Endothelial cell of umbilical vein (primary cell): ENCODE measurements around the gene PRDM2. TPM values are rescaled to one million over a fixed set of nuclear protein-coding genes. Genes with fewer than 3 reads are reported as not detected.

Experiments used
- BruUV-seq: library from RNA; stranded (reverse); fragments of 400-500 nt; replicated peaks from 2 replicates; lab custom pipeline; 2021; lab: Mats Ljungman, UMichigan
- CTCF ChIA-PET: fragments of 300-600, 350-600 bp; sonication (Branson Sonifier 250); formaldehyde crosslinking; loops from one replicate; lab custom pipeline; 2021; ENCODE audit warnings: antibody characterized with exemption, inconsistent platforms; lab: Charles Lee
- POLR2A ChIA-PET: fragments of 300-600, 350-600 bp; sonication (Branson Sonifier 250); formaldehyde crosslinking; loops from one replicate; lab custom pipeline; 2021; ENCODE audit warnings: antibody characterized with exemption, inconsistent platforms; lab: Charles Lee
- DNase-seq: peaks from one replicate; pipeline ENCODE4 v3.0.0-alpha.2; 2011; ENCODE audit warnings: low read depth, low spot score
- FAIRE-seq: peaks from 2 replicates; lab custom pipeline; 2011; peaks lifted over from hg19 to GRCh38; lab: Jason Lieb, UNC
- H2AFZ ChIP-seq: 2 replicates; pipeline ENCODE4 v1.6.0; 2012; ENCODE audit warnings: low read depth, low read length, control low read depth, inconsistent platforms
- H3K27ac ChIP-seq: 2 replicates; pipeline ENCODE4 v1.5.1; 2011; ENCODE audit warnings: low read depth, mild to moderate bottlenecking, control low read depth, low read length, moderate library complexity; ENCODE audit not compliant: insufficient read depth
- H3K27me3 ChIP-seq, 2 experiments: 2 replicates each; pipeline versions ENCODE4 v1.6.0 to v1.6.1; 2011; ENCODE audit warnings: low read length in 2 of 2, mixed read lengths in 1 of 2; ENCODE audit not compliant: control insufficient read depth in 2 of 2, insufficient read depth in 2 of 2
- H3K36me3 ChIP-seq, 2 experiments: 2 replicates in 1 of 2; 3 replicates in 1 of 2; pipeline ENCODE4 v1.5.1; 2011; ENCODE audit warnings: low read length in 2 of 2, mild to moderate bottlenecking in 1 of 2, moderate library complexity in 1 of 2; ENCODE audit not compliant: control insufficient read depth in 2 of 2, insufficient read depth in 2 of 2; ENCODE audit errors: extremely low read depth in 1 of 2
- H3K4me1 ChIP-seq: 3 replicates; pipeline ENCODE4 v1.5.1; 2011; ENCODE audit warnings: mild to moderate bottlenecking, low read length; ENCODE audit not compliant: control insufficient read depth, insufficient read depth; ENCODE audit errors: extremely low read depth
- H3K4me2 ChIP-seq: 2 replicates; pipeline ENCODE4 v1.6.1; 2011; ENCODE audit warnings: low read length, control low read depth, mixed read lengths; ENCODE audit not compliant: insufficient read depth
- H3K4me3 ChIP-seq, 3 experiments: fragments of 200-600 bp in 1 of 3; sonication (generic), shearing (Covaris generic) in 1 of 3; replicated peaks in 1 of 3; 2 replicates each; pipeline ENCODE4 v1.5.1; 2011 to 2016; ENCODE audit warnings: control low read depth in 3 of 3, low read length in 3 of 3, mild to moderate bottlenecking in 2 of 3, inconsistent platforms in 1 of 3, low read depth in 1 of 3, moderate library complexity in 1 of 3; ENCODE audit not compliant: insufficient read depth in 1 of 3
- H3K79me2 ChIP-seq: 2 replicates; pipeline ENCODE4 v1.6.0; 2012; ENCODE audit warnings: low read length, inconsistent platforms; ENCODE audit not compliant: control insufficient read depth, insufficient read depth
- H3K9ac ChIP-seq: replicated peaks from 2 replicates; pipeline ENCODE3; 2011; ENCODE audit warnings: low read length, control low read depth; ENCODE audit not compliant: insufficient read depth; ENCODE audit errors: extremely low read depth
- H3K9me1 ChIP-seq: replicated peaks from 3 replicates; pipeline ENCODE4 v1.6.0; 2011; ENCODE audit warnings: mild to moderate bottlenecking, low read length; ENCODE audit not compliant: control insufficient read depth, insufficient read depth; ENCODE audit errors: extremely low read depth
- H3K9me3 ChIP-seq: replicated peaks from 2 replicates; pipeline ENCODE4 v1.5.1; 2012; ENCODE audit warnings: low read length, inconsistent platforms; ENCODE audit not compliant: control insufficient read depth, insufficient read depth
- H4K20me1 ChIP-seq: replicated peaks from 2 replicates; pipeline ENCODE3; 2011; ENCODE audit warnings: mild to moderate bottlenecking, low read length; ENCODE audit not compliant: control insufficient read depth, insufficient read depth; ENCODE audit errors: extremely low read depth
- EZH2 ChIP-seq: IDR thresholded peaks from 2 replicates; pipeline ENCODE4 v1.6.1; 2012; ENCODE audit warnings: borderline replicate concordance, low read depth, mild to moderate bottlenecking, moderate library complexity, low read length, inconsistent platforms; ENCODE audit not compliant: severe bottlenecking
- FOS ChIP-seq: IDR thresholded peaks from 2 replicates; pipeline ENCODE4 v1.6.1; 2011; ENCODE audit warnings: mild to moderate bottlenecking, low read length, moderate library complexity, borderline replicate concordance; ENCODE audit not compliant: insufficient read depth
- GATA2 ChIP-seq: IDR thresholded peaks from 2 replicates; pipeline ENCODE4 v1.7.0; 2011; ENCODE audit warnings: low read depth, mild to moderate bottlenecking, moderate library complexity, mixed read lengths, low read length; ENCODE audit not compliant: insufficient read length, insufficient read depth
- JUN ChIP-seq: IDR thresholded peaks from 2 replicates; pipeline ENCODE4 v1.6.1; 2011; ENCODE audit warnings: borderline replicate concordance, low read depth; ENCODE audit not compliant: insufficient read length, insufficient read depth
- MYC ChIP-seq: IDR thresholded peaks from one replicate; pipeline ENCODE4 v1.6.1; 2011; ENCODE audit warnings: mild to moderate bottlenecking, low read depth, low read length
- POLR2A ChIP-seq: IDR thresholded peaks from 2 replicates; pipeline ENCODE4 v1.6.1; 2012; ENCODE audit warnings: low read depth, mild to moderate bottlenecking, control low read depth, low read length
- POLR2AphosphoS5 ChIP-seq: IDR thresholded peaks from 2 replicates; pipeline ENCODE4 v1.6.1; 2012; ENCODE audit warnings: low read depth, mild to moderate bottlenecking, control low read depth, low read length, moderate library complexity; ENCODE audit not compliant: insufficient read depth
- dilution Hi-C: fragments of 300-500 bp; cut with MboI; formaldehyde crosslinking; loops from one replicate; pipeline ENCODE4 v1.15.0; 2019; ENCODE audit warnings: low sequenced_read_pairs; ENCODE audit not compliant: extremely low pct_ligation_motif_present
- intact Hi-C: fragments of 100-400 bp; cut with micrococcal nuclease; formaldehyde crosslinking; loops from one replicate; pipeline ENCODE4 v1.10.0; 2022
- polyA plus RNA-seq, 4 experiments: library from polyadenylated mRNA; depleted of rRNA in 3 of 4; stranded (reverse) in 3 of 4; unstranded in 1 of 4; fragments of >200 nt; gene quantifications; 2 replicates each; pipeline versions ENCODE4 v1.2.1 to v1.2.3, GENCODE V29; 2011 to 2012; ENCODE audit warnings: missing spikeins in 1 of 4
- total RNA-seq: library from RNA; stranded (reverse); gene quantifications from 2 replicates; pipeline ENCODE4 v1.2.3, GENCODE V29; 2021
- TF ChIP-seq, protein P1 (sequence below), 2 donors: IDR thresholded peaks; 1 replicate in 1 of 2; 2 replicates in 1 of 2; pipeline ENCODE4 v1.5.1; 2011; ENCODE audit warnings: low read length in 2 of 2, mild to moderate bottlenecking in 2 of 2, moderate library complexity in 2 of 2, control low read depth in 1 of 2, inconsistent platforms in 1 of 2, low read depth in 1 of 2; ENCODE audit not compliant: insufficient read depth in 1 of 2; ENCODE audit errors: extremely low read depth in 1 of 2
- TF ChIP-seq, protein P2 (sequence below): IDR thresholded peaks from 2 replicates; pipeline ENCODE4 v1.6.1; 2011; ENCODE audit not compliant: insufficient read depth, insufficient read length

PRDM2 gene
- total and polyA plus RNA-seq, 2 donors (not counting 3 experiments of a cell fraction or from before 2014, with no cell fraction given), result 11.3 to 35.7 TPM

DNA sequence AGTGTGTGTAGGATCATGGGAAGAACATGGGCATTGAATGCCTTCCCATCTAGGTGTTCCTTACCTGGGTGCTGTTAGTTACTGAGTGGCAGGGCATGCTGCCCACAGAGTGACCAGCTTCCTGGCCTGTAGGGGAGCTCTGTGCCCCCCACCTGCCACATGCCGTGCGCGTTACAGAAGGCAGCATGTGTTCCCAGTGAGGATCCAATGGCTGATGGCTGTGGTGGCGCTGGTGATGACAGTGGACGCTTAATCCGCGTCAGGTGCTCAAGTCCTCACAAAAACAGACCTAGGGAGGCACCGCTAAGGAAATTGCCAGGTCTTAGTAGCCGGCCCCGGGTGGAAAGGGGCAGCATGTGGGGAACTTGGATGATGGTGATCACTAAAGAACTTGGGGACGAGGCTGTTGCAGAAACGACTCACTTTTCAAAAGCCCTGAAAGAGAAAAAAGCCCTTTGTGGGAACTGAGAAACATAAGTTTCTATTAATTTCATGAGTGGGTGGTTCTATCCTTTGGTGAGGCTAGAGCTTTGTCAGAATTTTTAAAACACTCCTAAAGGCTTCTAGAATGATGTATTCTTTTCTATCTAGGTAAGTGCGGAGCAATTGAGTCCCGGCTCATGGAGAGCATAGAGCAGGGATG is 93.2 kb downstream of the PRDM2 start:
- FAIRE-seq, result no peak
- TF ChIP-seq FOS (no peak), POLR2A (no peak), POLR2AphosphoS5 (no peak), EZH2 (no peak), GATA2 (no peak), MYC (no peak), JUN (no peak)
- TF ChIP-seq, protein P1, sequence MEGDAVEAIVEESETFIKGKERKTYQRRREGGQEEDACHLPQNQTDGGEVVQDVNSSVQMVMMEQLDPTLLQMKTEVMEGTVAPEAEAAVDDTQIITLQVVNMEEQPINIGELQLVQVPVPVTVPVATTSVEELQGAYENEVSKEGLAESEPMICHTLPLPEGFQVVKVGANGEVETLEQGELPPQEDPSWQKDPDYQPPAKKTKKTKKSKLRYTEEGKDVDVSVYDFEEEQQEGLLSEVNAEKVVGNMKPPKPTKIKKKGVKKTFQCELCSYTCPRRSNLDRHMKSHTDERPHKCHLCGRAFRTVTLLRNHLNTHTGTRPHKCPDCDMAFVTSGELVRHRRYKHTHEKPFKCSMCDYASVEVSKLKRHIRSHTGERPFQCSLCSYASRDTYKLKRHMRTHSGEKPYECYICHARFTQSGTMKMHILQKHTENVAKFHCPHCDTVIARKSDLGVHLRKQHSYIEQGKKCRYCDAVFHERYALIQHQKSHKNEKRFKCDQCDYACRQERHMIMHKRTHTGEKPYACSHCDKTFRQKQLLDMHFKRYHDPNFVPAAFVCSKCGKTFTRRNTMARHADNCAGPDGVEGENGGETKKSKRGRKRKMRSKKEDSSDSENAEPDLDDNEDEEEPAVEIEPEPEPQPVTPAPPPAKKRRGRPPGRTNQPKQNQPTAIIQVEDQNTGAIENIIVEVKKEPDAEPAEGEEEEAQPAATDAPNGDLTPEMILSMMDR (IDR thresholded peaks at IDR 0.05; ENCODE audit: extremely low read depth in 1 of 2, insufficient read depth in 1 of 2, low read depth in 1 of 2, low read length in 2 of 2), result no peak
- TF ChIP-seq, protein P2, sequence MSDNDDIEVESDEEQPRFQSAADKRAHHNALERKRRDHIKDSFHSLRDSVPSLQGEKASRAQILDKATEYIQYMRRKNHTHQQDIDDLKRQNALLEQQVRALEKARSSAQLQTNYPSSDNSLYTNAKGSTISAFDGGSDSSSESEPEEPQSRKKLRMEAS, result no peak
- Histone ChIP-seq H2AFZ (no peak overlapping the region), H3K4me1 (no peaks in the 10 kb centered on the region), H3K9me1 (no peaks in the 10 kb centered on the region), H3K4me3 (no peak overlapping the region), H3K9me3 (no peaks in the 10 kb centered on the region), H3K36me3 (peaks cover 3 to 4% of the 10 kb centered on the region in 2 experiments), H3K27me3 (no peaks in the 10 kb centered on the region), H3K27ac (no peak overlapping the region), H3K9ac (no peak overlapping the region), H4K20me1 (no peaks in the 10 kb centered on the region), H3K4me2 (no peak overlapping the region), H3K79me2 (peaks cover 14% of the 10 kb centered on the region)
- dilution Hi-C loops (no loop called here), intact Hi-C loops (no loop called here)
- BruUV-seq, result no TSS peak
- ChIA-PET CTCF (interaction anchor here (1.4 kb wide), 1 partner anchor 16 kb away, joined by 4 read pairs; no protein-coding TSS in a partner anchor), POLR2A (no interaction called here)
- DNase-seq, result no peak
